ENCODE measurements around the gene USP37.

GRCh38 chr2:218402911-218403411 is 165.2 kb downstream of the USP37 start:
- TF ChIP-seq SIN3A (IDR thresholded peaks at IDR 0.05; ENCODE audit: borderline replicate concordance, insufficient read depth, low read length) (no peak), REST (IDR thresholded peaks at IDR 0.05; ENCODE audit: insufficient read depth in 1 of 2, low read depth in 2 of 2, low read length in 2 of 2) (no peak), POLR2AphosphoS5 (IDR thresholded peaks at IDR 0.05; ENCODE audit: low read depth, low read length) (no peak), TAF1 (IDR thresholded peaks at IDR 0.05; ENCODE audit: borderline replicate concordance, insufficient read depth, low read length) (no peak)

Data from PFSK-1 (cell line).